ENCODE results near the gene CAPN11. TPM values are rescaled to one million over a fixed set of nuclear protein-coding genes. Genes with fewer than 3 reads are reported as not detected.

Gene CAPN11
- total RNA-seq, 4 donors from 2014 or later = 0.72 to 1.1 (median 0.89) TPM

GRCh38 chr6:44202972-44203750, 44.5 kb downstream of the CAPN11 start:
- intact Hi-C loops (cut with DNase I; ENCODE audit: low total_unique reads) = no loop called here
- no peak for TF ChIP-seq CTCF (IDR thresholded peaks at IDR 0.05)
- no peak for TF ChIP-seq POLR2A (IDR thresholded peaks at IDR 0.05)
- WGBS, 2 donors = 87 to 92% methylated on average over 11 of the region's 11 CpGs
- DNase-seq (ENCODE audit: low spot score in 2 of 2) = no peak
- no peak overlapping the region for H3K4me3 ChIP-seq (ENCODE audit: low read depth, poor library complexity, severe bottlenecking)

- intact Hi-C loops (cut with DNase I; ENCODE audit: low total_unique reads) = no loop called here
Observed at GRCh38 chr6:44203955-44204354, 45.3 kb downstream of the CAPN11 start.

GRCh38 chr6:44207966-44208365, 49.3 kb downstream of the CAPN11 start:
- TF ChIP-seq POLR2A (IDR thresholded peaks at IDR 0.05) (no peak), CTCF (IDR thresholded peaks at IDR 0.05) (no peak)
- intact Hi-C loops (cut with DNase I; ENCODE audit: low total_unique reads) = no loop called here
- DNase-seq (ENCODE audit: low spot score in 2 of 2) = no peak
- no peak overlapping the region for H3K4me3 ChIP-seq (ENCODE audit: low read depth, poor library complexity, severe bottlenecking)
- 93 to 95% methylated on average over 6 of the region's 6 CpGs for WGBS, 2 donors

More at GRCh38 chr6:44203955-44204354, 45.3 kb downstream of the CAPN11 start:
- no peak overlapping the region for H3K4me3 ChIP-seq (ENCODE audit: low read depth, poor library complexity, severe bottlenecking)
- no peak for DNase-seq (ENCODE audit: low spot score in 2 of 2)
- TF ChIP-seq CTCF (IDR thresholded peaks at IDR 0.05) (no peak), POLR2A (IDR thresholded peaks at IDR 0.05) (no peak)
- 50 to 78% methylated on average over 6 of the region's 6 CpGs for WGBS, 2 donors

GRCh38 chr6:44211284-44211683, 52.7 kb downstream of the CAPN11 start:
- H3K4me3 ChIP-seq (ENCODE audit: low read depth, poor library complexity, severe bottlenecking) = no peak overlapping the region
- intact Hi-C loops (cut with DNase I; ENCODE audit: low total_unique reads) = no loop called here
- WGBS, 2 donors = 73 to 93% methylated on average over 3 of the region's 3 CpGs
- no peak for DNase-seq (ENCODE audit: low spot score in 2 of 2)
- no peak for TF ChIP-seq CTCF (IDR thresholded peaks at IDR 0.05)
- TF ChIP-seq POLR2A (IDR thresholded peaks at IDR 0.05) = no peak

- H3K4me3 ChIP-seq (ENCODE audit: low read depth, poor library complexity, severe bottlenecking) = no peak overlapping the region
- intact Hi-C loops (cut with DNase I; ENCODE audit: low total_unique reads) = no loop called here
- TF ChIP-seq POLR2A (IDR thresholded peaks at IDR 0.05) = no peak
- no peak for TF ChIP-seq CTCF (IDR thresholded peaks at IDR 0.05)
- DNase-seq (ENCODE audit: low spot score in 2 of 2) = no peak
- 93 to 94% methylated on average over 6 of the region's 6 CpGs for WGBS, 2 donors
Observed at GRCh38 chr6:44214307-44214706, 55.7 kb downstream of the CAPN11 start.
